Myometrial cell (primary cell): Measurements from ENCODE around the gene SLC26A6. TPM values are rescaled to one million over a fixed set of nuclear protein-coding genes. Genes with fewer than 3 reads are reported as not detected.

Experiments used
- total RNA-seq: library from RNA; depleted of rRNA; stranded (reverse); fragments of >200 nt; gene quantifications from 2 replicates; pipeline ENCODE4 v1.2.3, GENCODE V29; 2015

The SLC26A6 gene
- 19.3 and 26.2 TPM in 2 replicates for total RNA-seq

GRCh38 chr3:48635222-48636021 is at the start of gene SLC26A6:
SLC26A6 (minus strand) TSS chr3:48635461; CDS start chr3:48635393, 68 bp downstream.

GRCh38 chr3:48662753-48663488 is 27.7 kb upstream of the SLC26A6 start, which contains the start of gene CELSR3:
CELSR3 (minus strand) TSS chr3:48662886; CDS start chr3:48662634, 252 bp downstream.

GRCh38 chr3:48621461-48621869 is 13.8 kb downstream of the SLC26A6 start, which contains the start of gene TMEM89:
TMEM89 (minus strand) TSS chr3:48621769; CDS start chr3:48621756, 13 bp downstream.

GRCh38 chr3:48609088-48610005 is 25.9 kb downstream of the SLC26A6 start, which contains the start of gene UQCRC1:
UQCRC1 (minus strand) TSS chr3:48609646; CDS start chr3:48609620, 26 bp downstream.

GRCh38 chr3:48595075-48595525 is 40.2 kb downstream of the SLC26A6 start, which contains the start of gene COL7A1:
COL7A1 (minus strand) TSS chr3:48595329; CDS start chr3:48595159, 170 bp downstream.

Other genes starting within 250 kb of the SLC26A6 start
- gene PLXNB1, start 205.4 kb downstream of the SLC26A6 start, total RNA-seq = 17.5 and 18.2 TPM in 2 replicates
- gene CCDC51, start 195.3 kb downstream of the SLC26A6 start, total RNA-seq = 14.2 and 24.5 TPM in 2 replicates
- gene TMA7, start 195.2 kb downstream of the SLC26A6 start, total RNA-seq = 410 and 450 TPM in 2 replicates
- gene ATRIP, start 188.7 kb downstream of the SLC26A6 start, total RNA-seq = 4.3 and 17.0 TPM in 2 replicates
- 235 and 272 TPM in 2 replicates for gene SHISA5, start 131.3 kb downstream of the SLC26A6 start, total RNA-seq
- 13.8 and 14.4 TPM in 2 replicates for gene PFKFB4, start 78.7 kb downstream of the SLC26A6 start, total RNA-seq
- gene UCN2, start 71.7 kb downstream of the SLC26A6 start, total RNA-seq = not detected in 2 replicates
- gene COL7A1, start 40.1 kb downstream of the SLC26A6 start, total RNA-seq = 4.4 and 6.6 TPM in 2 replicates
- 425 and 465 TPM in 2 replicates for gene UQCRC1, start 25.8 kb downstream of the SLC26A6 start, total RNA-seq
- gene TMEM89, start 13.7 kb downstream of the SLC26A6 start, total RNA-seq = not detected in 2 replicates
- 0.86 and 1.4 TPM in 2 replicates for gene CELSR3, start 27.4 kb upstream of the SLC26A6 start, total RNA-seq
- gene NCKIPSD, start 50.5 kb upstream of the SLC26A6 start, total RNA-seq = 27.1 and 31.4 TPM in 2 replicates
- 50.9 and 57.1 TPM in 2 replicates for gene IP6K2, start 81.8 kb upstream of the SLC26A6 start, total RNA-seq
- gene PRKAR2A, start 212.4 kb upstream of the SLC26A6 start, total RNA-seq = 28.5 and 34.7 TPM in 2 replicates